H1 (cell line): ENCODE data around the gene SLC7A6OS. TPM values are rescaled to one million over a fixed set of nuclear protein-coding genes. Genes with fewer than 3 reads are reported as not detected.

Experiments
- ATF2 ChIP-seq: IDR thresholded peaks from 2 replicates; pipeline ENCODE4 v1.6.1; 2012; ENCODE audit warnings: low read length, inconsistent platforms
- CHD1 ChIP-seq: IDR thresholded peaks from 2 replicates; pipeline ENCODE4 v1.6.1; 2012; ENCODE audit warnings: low read depth, low read length, improper control_type of control experiment
- GTF2F1 ChIP-seq: IDR thresholded peaks from 2 replicates; pipeline ENCODE4 v1.6.1; 2012; ENCODE audit warnings: low read depth, low read length, improper control_type of control experiment, borderline replicate concordance
- POLR2A ChIP-seq, 2 experiments: IDR thresholded peaks; 1 replicate in 1 of 2; 2 replicates in 1 of 2; pipeline ENCODE4 v1.6.1; 2011; ENCODE audit warnings: low read depth in 2 of 2, low read length in 2 of 2, mild to moderate bottlenecking in 2 of 2; ENCODE audit errors: control extremely low read depth in 1 of 2
- SUZ12 ChIP-seq: fragments of 200-600 bp; sonication (generic); IDR thresholded peaks from 2 replicates; pipeline ENCODE4 v1.6.1; 2012; ENCODE audit warnings: mild to moderate bottlenecking, inconsistent platforms, low read length, moderate library complexity, mixed read lengths
- polyA plus RNA-seq, 7 experiments: library from polyadenylated mRNA; depleted of rRNA in 3 of 7; stranded (reverse) in 5 of 7; unstranded in 2 of 7; fragments of >200 nt in 5 of 7; fragments of 200-250 nt in 2 of 7; gene quantifications; 1 replicate in 5 of 7; 2 replicates in 1 of 7; 4 replicates in 1 of 7; pipeline versions ENCODE4 v1.2.1 to v1.2.3, GENCODE V29; 2011 to 2013; ENCODE audit warnings: missing spikeins in 2 of 7, mixed read lengths in 2 of 7
- total RNA-seq: library from RNA; stranded (reverse); fragmentation: NEBNext Ultra II Directional; extraction: Animal tissue kit (Norgen Biotek cat#: 25700); gene quantifications from 2 replicates; pipeline ENCODE4 v1.2.1, GENCODE V29; 2021

Gene SLC7A6OS
- total and polyA plus RNA-seq, 2 of the 8 experiments (the other 6 are each of a cell fraction or from before 2014, with no cell fraction given): 7.3 to 21.3 TPM

- TF ChIP-seq GTF2F1 (no peak), CHD1 (no peak), ATF2 (no peak), POLR2A (IDR thresholded peaks at IDR 0.05; ENCODE audit: control extremely low read depth in 1 of 2, low read depth in 2 of 2, low read length in 2 of 2) (no peak), SUZ12 (no peak)
Measured at GRCh38 chr16:68309799-68310198, 947 bp downstream of the SLC7A6OS start (continued).
